Glutamatergic neuron (in vitro differentiated cells): Measurements from ENCODE around the gene MAGI1. TPM values are rescaled to one million over a fixed set of nuclear protein-coding genes. Genes with fewer than 3 reads are reported as not detected.
A peak's percentile ranks its signal among the peaks of the same experiment; 100 is the strongest.

Source experiments
- DNase-seq: peaks from one replicate; pipeline ENCODE4 v3.0.0; 2022
- H3K27ac Mint-ChIP-seq: one replicate; pipeline ENCODE4 v1.8.0; 2020; ENCODE audit warnings: mild to moderate bottlenecking, mixed read lengths, inconsistent platforms; ENCODE audit not compliant: unreplicated experiment
- H3K27me3 Mint-ChIP-seq: one replicate; pipeline ENCODE4 v1.8.0; 2020; ENCODE audit warnings: mild to moderate bottlenecking, moderate library complexity, mixed read lengths, inconsistent platforms; ENCODE audit not compliant: unreplicated experiment
- H3K36me3 Mint-ChIP-seq: one replicate; pipeline ENCODE4 v1.8.0; 2020; ENCODE audit warnings: mild to moderate bottlenecking, mixed read lengths, inconsistent platforms; ENCODE audit not compliant: unreplicated experiment
- H3K4me1 Mint-ChIP-seq: one replicate; pipeline ENCODE4 v1.8.0; 2020; ENCODE audit warnings: mild to moderate bottlenecking, low read depth, mixed read lengths, inconsistent platforms; ENCODE audit not compliant: unreplicated experiment
- H3K4me3 Mint-ChIP-seq: one replicate; pipeline ENCODE4 v1.8.0; 2020; ENCODE audit warnings: mild to moderate bottlenecking, mixed read lengths, inconsistent platforms; ENCODE audit not compliant: unreplicated experiment
- H3K9me3 Mint-ChIP-seq: one replicate; pipeline ENCODE4 v1.8.0; 2020; ENCODE audit warnings: mild to moderate bottlenecking, moderate library complexity, mixed read lengths, inconsistent platforms; ENCODE audit not compliant: unreplicated experiment
- total RNA-seq: library from RNA; stranded (reverse); fragmentation: NEBNext Ultra II Directional; extraction: Animal tissue kit (Norgen Biotek cat#: 25700); gene quantifications from one replicate; pipeline ENCODE4 v1.2.1, GENCODE V29; 2021; ENCODE audit not compliant: unreplicated experiment
- TF ChIP-seq, protein P1 (sequence below): fragments of 200-600 bp; sonication (generic); IDR thresholded peaks from one replicate; pipeline ENCODE4 v1.5.0; 2021; ENCODE audit not compliant: partially characterized antibody, unreplicated experiment

Gene MAGI1
- total RNA-seq, 1 donor from 2014 or later: 46.5 TPM

DNA sequence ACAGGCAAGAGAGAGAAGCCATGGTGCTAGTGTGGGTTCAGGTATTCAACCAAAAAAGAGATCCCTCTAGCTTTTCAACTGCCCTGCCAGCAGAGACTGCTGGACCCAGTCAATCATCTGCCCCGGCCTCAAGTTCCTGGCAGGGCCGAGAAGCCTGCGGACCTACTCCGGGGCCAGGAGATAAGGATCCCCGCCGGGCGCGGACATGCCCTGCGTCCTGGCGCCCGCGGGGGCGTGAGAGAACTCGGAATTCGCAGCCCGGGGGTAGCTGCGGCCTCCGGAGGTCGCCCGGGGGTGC is 821 bp upstream of the MAGI1 start:
- H3K27me3 Mint-ChIP-seq: peaks cover 5% of the 10 kb centered on the region
- peaks cover 6% of the 10 kb centered on the region for H3K9me3 Mint-ChIP-seq
- no peak for DNase-seq
- no peak overlapping the region for H3K27ac Mint-ChIP-seq
- no peaks in the 10 kb centered on the region for H3K36me3 Mint-ChIP-seq
- TF ChIP-seq, protein P1, sequence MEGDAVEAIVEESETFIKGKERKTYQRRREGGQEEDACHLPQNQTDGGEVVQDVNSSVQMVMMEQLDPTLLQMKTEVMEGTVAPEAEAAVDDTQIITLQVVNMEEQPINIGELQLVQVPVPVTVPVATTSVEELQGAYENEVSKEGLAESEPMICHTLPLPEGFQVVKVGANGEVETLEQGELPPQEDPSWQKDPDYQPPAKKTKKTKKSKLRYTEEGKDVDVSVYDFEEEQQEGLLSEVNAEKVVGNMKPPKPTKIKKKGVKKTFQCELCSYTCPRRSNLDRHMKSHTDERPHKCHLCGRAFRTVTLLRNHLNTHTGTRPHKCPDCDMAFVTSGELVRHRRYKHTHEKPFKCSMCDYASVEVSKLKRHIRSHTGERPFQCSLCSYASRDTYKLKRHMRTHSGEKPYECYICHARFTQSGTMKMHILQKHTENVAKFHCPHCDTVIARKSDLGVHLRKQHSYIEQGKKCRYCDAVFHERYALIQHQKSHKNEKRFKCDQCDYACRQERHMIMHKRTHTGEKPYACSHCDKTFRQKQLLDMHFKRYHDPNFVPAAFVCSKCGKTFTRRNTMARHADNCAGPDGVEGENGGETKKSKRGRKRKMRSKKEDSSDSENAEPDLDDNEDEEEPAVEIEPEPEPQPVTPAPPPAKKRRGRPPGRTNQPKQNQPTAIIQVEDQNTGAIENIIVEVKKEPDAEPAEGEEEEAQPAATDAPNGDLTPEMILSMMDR: no peak
- H3K4me1 Mint-ChIP-seq: no peaks in the 10 kb centered on the region
- peak overlapping the region; percentile 92 for H3K4me3 Mint-ChIP-seq

DNA sequence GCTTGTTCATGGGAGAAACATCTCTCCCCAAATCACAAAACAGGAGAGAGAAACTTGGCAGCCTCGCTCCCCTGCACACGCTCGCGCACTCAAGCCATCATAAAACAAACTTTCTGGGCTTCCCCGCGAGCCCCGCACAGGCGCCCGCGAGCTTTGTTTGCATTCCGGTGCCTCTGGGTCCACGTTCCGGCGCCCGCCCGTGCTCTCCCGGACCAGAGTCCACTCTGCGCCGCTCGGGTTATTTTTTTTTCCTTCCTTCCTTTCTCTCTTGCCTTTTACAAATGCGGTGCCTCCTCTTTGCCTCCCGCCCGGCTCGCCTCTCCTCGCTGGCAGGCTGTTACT is 363 bp downstream of the MAGI1 start:
- H3K4me3 Mint-ChIP-seq: peak overlapping the region; percentile 98
- H3K27ac Mint-ChIP-seq: peak overlapping the region; percentile 65
- no peaks in the 10 kb centered on the region for H3K4me1 Mint-ChIP-seq
- peaks cover 5% of the 10 kb centered on the region for H3K27me3 Mint-ChIP-seq
- no peak for DNase-seq
- TF ChIP-seq, protein P1: no peak
- no peaks in the 10 kb centered on the region for H3K36me3 Mint-ChIP-seq
- H3K9me3 Mint-ChIP-seq: peaks cover 6% of the 10 kb centered on the region

DNA sequence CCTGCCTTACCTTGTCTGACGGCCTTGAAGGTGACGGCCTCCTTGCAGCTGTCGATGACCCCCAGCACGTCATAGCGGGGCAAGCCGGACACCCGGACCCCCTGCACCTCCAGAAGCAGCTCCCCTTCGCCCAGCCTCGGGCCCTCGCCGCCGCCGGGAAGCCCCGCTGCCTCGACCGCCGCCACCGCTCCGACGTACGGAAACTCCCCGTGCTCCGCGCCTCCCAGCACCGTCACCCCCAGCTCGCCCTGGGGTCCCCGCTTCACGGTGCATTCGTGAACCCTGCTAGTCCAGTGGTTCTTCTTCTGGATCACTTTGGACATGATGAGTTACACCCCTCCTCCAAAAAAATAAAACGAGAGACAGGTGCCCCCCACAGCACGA is 740 bp downstream of the MAGI1 start:
- peaks cover 5% of the 10 kb centered on the region for H3K27me3 Mint-ChIP-seq
- peaks cover 6% of the 10 kb centered on the region for H3K9me3 Mint-ChIP-seq
- peak overlapping the region; percentile 98 for H3K4me3 Mint-ChIP-seq
- H3K27ac Mint-ChIP-seq: no peak overlapping the region
- TF ChIP-seq, protein P1: no peak
- H3K36me3 Mint-ChIP-seq: no peaks in the 10 kb centered on the region
- peak; percentile 41 for DNase-seq
- no peaks in the 10 kb centered on the region for H3K4me1 Mint-ChIP-seq

DNA sequence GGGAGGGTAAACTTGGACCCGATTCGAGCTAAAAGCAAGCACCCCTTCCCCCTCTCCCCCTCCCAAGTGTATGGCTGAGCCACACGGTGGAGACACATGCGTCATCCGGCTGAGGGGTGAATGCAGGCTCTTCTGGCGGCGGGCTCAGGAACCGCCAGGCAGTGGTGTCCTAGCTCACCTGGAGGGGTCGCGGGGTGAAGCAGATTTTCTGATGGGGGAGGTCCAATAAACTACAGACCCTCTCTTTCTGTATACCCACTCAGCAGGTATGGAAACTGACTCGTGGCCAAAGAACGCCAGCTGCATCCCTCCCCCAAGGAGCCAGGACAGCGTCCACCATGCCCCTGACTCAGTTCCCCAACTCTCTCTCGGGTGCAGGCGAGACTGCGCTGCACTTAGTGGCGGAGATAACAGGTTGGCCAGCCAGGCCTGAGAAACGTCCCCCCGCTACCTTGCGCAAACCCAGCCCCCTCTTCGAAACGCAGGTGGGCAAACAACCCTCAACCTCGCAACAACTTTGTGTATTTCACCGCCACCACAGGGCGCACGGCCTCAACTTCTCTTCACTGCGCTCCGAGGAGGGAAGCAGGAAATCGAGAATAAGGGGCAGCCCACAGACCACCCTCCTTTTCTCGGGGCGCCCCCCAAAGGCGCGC is 1.3 kb downstream of the MAGI1 start:
- peak; percentile 31 for DNase-seq
- Mint-ChIP-seq H3K27me3 (peaks cover 5% of the 10 kb centered on the region), H3K4me1 (no peaks in the 10 kb centered on the region), H3K27ac (no peak overlapping the region), H3K4me3 (peak overlapping the region; percentile 98), H3K9me3 (peaks cover 6% of the 10 kb centered on the region), H3K36me3 (no peaks in the 10 kb centered on the region)
- TF ChIP-seq, protein P1: no peak

DNA sequence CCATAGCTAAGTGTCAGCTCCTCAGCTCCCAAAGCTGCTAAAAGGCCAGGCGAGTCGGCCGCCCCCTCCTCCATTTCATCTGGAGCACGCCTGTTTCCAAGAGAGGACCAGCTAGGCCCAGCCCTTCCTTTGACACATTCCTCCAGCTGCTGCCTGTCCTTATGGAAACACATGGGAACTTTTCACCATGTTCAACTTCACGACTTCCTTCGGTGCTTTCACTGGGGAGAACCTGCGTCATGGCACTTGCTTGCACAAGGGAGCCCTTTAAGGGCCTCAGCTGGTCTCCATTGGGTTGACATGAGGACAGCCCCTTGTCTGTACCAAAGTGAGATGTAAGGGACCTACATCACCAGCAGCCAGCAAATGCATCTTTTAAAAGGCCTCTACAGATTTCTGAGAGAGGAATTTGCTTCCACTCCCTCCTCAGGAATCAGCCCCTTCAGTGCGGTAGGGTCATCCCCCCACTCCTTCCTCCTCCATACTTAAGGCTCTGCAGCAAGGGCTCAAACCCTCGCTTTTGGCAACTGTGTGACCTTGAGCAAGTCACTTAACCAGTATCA is 2.1 kb downstream of the MAGI1 start:
- no peaks in the 10 kb centered on the region for H3K36me3 Mint-ChIP-seq
- H3K4me1 Mint-ChIP-seq: no peaks in the 10 kb centered on the region
- TF ChIP-seq, protein P1: no peak
- no peak overlapping the region for H3K27ac Mint-ChIP-seq
- peak overlapping the region; percentile 98 for H3K4me3 Mint-ChIP-seq
- H3K27me3 Mint-ChIP-seq: peaks cover 4% of the 10 kb centered on the region
- peaks cover 6% of the 10 kb centered on the region for H3K9me3 Mint-ChIP-seq
- DNase-seq: no peak
